Subcutaneous adipose tissue (tissue), 4 donors: Measurements from ENCODE around the gene KIRREL2. TPM values are rescaled to one million over a fixed set of nuclear protein-coding genes. Genes with fewer than 3 reads are reported as not detected.

Experiments
- CTCF ChIP-seq: fragments of 450-650 bp; IDR thresholded peaks from one replicate; pipeline ENCODE4 v1.5.1; 2016; ENCODE audit warnings: low read depth, mild to moderate bottlenecking, control low read depth, antibody characterized with exemption, moderate library complexity
- total RNA-seq, 4 donors: library from RNA; depleted of rRNA; stranded (reverse); fragments of >200 nt; gene quantifications; one replicate each; pipeline ENCODE4 v1.1.0, GENCODE V29; 2016

Gene KIRREL2
- total RNA-seq, 4 donors from 2014 or later = not detected

GRCh38 chr19:35874392-35874930, 17.8 kb downstream of the KIRREL2 start:
- no peak for TF ChIP-seq CTCF

GRCh38 chr19:35879068-35879467, 22.4 kb downstream of the KIRREL2 start:
- TF ChIP-seq CTCF = no peak

- no peak for TF ChIP-seq CTCF
Measured at GRCh38 chr19:35879770-35880317, 23.1 kb downstream of the KIRREL2 start.

GRCh38 chr19:35882114-35882832, 25.6 kb downstream of the KIRREL2 start:
- TF ChIP-seq CTCF = no peak

GRCh38 chr19:35883882-35884281, 27.2 kb downstream of the KIRREL2 start:
- no peak for TF ChIP-seq CTCF

- TF ChIP-seq CTCF = no peak
Measured at GRCh38 chr19:35885225-35885738, 28.6 kb downstream of the KIRREL2 start.

GRCh38 chr19:35885904-35886303, 29.2 kb downstream of the KIRREL2 start:
- no peak for TF ChIP-seq CTCF
